ENCODE data around the gene STK25.

The STK25 gene

GRCh38 chr2:241546771-241547498 is 38.6 kb upstream of the STK25 start:
- peak overlapping the region; percentile 19 for H3K4me3 ChIP-seq (ENCODE audit: low read depth, low read length)
- no peak for TF ChIP-seq CTCF (IDR thresholded peaks at IDR 0.05; ENCODE audit: insufficient read depth, low read length, missing control alignments)
- peak; percentile 94 for DNase-seq (ENCODE audit: low read depth, low spot score)
- ChIA-PET POLR2A (interaction anchor here (1.7 to 1.8 kb wide), 2 partner anchors 11 to 13 kb away, joined by 12 read pairs; partner anchors contain the start of gene BOK), CTCF (interaction anchor here (0.6 to 1.4 kb wide), 3 partner anchors 9 to 40 kb away, joined by 3 read pairs; no protein-coding TSS in a partner anchor)

- TF ChIP-seq CTCF (IDR thresholded peaks at IDR 0.05; ENCODE audit: insufficient read depth, low read length, missing control alignments): no peak
- peak overlapping the region; percentile 23 for H3K4me3 ChIP-seq (ENCODE audit: low read depth, low read length)
- ChIA-PET POLR2A (interaction anchor here (0.6 to 1.8 kb wide), 2 partner anchors 10 to 14 kb away, joined by 3 to 12 read pairs; no protein-coding TSS in a partner anchor), CTCF (interaction anchor here (1.3 kb wide), 1 partner anchor 39 kb away, joined by 3 read pairs; no protein-coding TSS in a partner anchor)
- no peak for DNase-seq (ENCODE audit: low read depth, low spot score)
These were observed 37.4 kb upstream of the STK25 start for GRCh38 chr2:241545523-241546473.

- CTCF ChIA-PET: no interaction called here
- peak overlapping the region; percentile 23 for H3K4me3 ChIP-seq (ENCODE audit: low read depth, low read length)
- POLR2A ChIA-PET: interaction anchor here (0.6 kb wide), 1 partner anchor 11 kb away, joined by 3 read pairs; no protein-coding TSS in a partner anchor
- DNase-seq (ENCODE audit: low read depth, low spot score): peak; percentile 46
- TF ChIP-seq CTCF (IDR thresholded peaks at IDR 0.05; ENCODE audit: insufficient read depth, low read length, missing control alignments): no peak
These were observed 36.7 kb upstream of the STK25 start for GRCh38 chr2:241545106-241545505.

- no peak for TF ChIP-seq CTCF (IDR thresholded peaks at IDR 0.05; ENCODE audit: insufficient read depth, low read length, missing control alignments)
- ChIA-PET CTCF (no interaction called here), POLR2A (no interaction called here)
- no peak overlapping the region for H3K4me3 ChIP-seq (ENCODE audit: low read depth, low read length)
- no peak for DNase-seq (ENCODE audit: low read depth, low spot score)
These were observed 33.9 kb upstream of the STK25 start for GRCh38 chr2:241542278-241542605.

- POLR2A ChIA-PET: no interaction called here
- TF ChIP-seq CTCF (IDR thresholded peaks at IDR 0.05; ENCODE audit: insufficient read depth, low read length, missing control alignments): no peak
These were observed 33.3 kb upstream of the STK25 start for GRCh38 chr2:241541564-241542277.

More at GRCh38 chr2:241541564-241542277, 33.3 kb upstream of the STK25 start:
- CTCF ChIA-PET: no interaction called here
- DNase-seq (ENCODE audit: low read depth, low spot score): no peak
- peak overlapping the region; percentile 43 for H3K4me3 ChIP-seq (ENCODE audit: low read depth, low read length)
